Body of pancreas (tissue), 4 donors: ENCODE data around the gene GAB2. TPM values are rescaled to one million over a fixed set of nuclear protein-coding genes. Genes with fewer than 3 reads are reported as not detected.

ENCODE experiments used
- ATAC-seq: fragments of 150-250 bp; one replicate; pipeline ENCODE4 v1.9.1; 2016
- DNase-seq, 4 donors: peaks; one replicate each; pipeline ENCODE4 v3.0.0-alpha.2; 2019
- H3K27ac ChIP-seq, 4 donors: fragments of 200-600 bp; sonication (generic); 1 replicate in 3 of 4; 2 replicates in 1 of 4; pipeline versions ENCODE4 v1.5.1 to v1.6.1; 2016 to 2019; ENCODE audit warnings: mild to moderate bottlenecking in 1 of 4, mixed read lengths in 1 of 4, moderate library complexity in 1 of 4
- H3K27me3 ChIP-seq, 2 donors: fragments of 200-600 bp; sonication (generic); one replicate each; pipeline ENCODE4 v1.6.0; 2016; ENCODE audit warnings: mild to moderate bottlenecking in 1 of 2
- H3K36me3 ChIP-seq, 2 donors: fragments of 200-600 bp; sonication (generic); replicated peaks in 1 of 2; 2 replicates each; pipeline ENCODE4 v1.5.1; 2016; ENCODE audit warnings: low read depth in 2 of 2; ENCODE audit not compliant: insufficient read depth in 1 of 2
- H3K4me1 ChIP-seq: fragments of 200-600 bp; sonication (generic); one replicate; pipeline ENCODE4 v1.6.0; 2016
- H3K4me3 ChIP-seq, 2 donors: fragments of 200-600 bp; sonication (generic); 1 replicate in 1 of 2; 2 replicates in 1 of 2; pipeline ENCODE4 v1.5.1; 2016 to 2019
- H3K9me3 ChIP-seq, 3 donors: fragments of 200-600 bp; sonication (generic); 1 replicate in 2 of 3; 2 replicates in 1 of 3; pipeline ENCODE4 v1.5.1; 2016
- CTCF ChIP-seq, 7 experiments: fragments of 450-650 bp in 4 of 7; fragments of 200-600 bp in 3 of 7; sonication (generic) in 3 of 7; IDR thresholded peaks; one replicate each; pipeline ENCODE4 v1.5.1; 2016 to 2019; ENCODE audit warnings: antibody characterized with exemption in 7 of 7
- POLR2A ChIP-seq, 3 donors: fragments of 450-650 bp; IDR thresholded peaks; one replicate each; pipeline ENCODE4 v1.6.1; 2016; ENCODE audit warnings: antibody characterized with exemption in 3 of 3, mild to moderate bottlenecking in 2 of 3
- WGBS, 2 donors: methylation state at CpG; one replicate each; pipeline ENCODE4 v1.1.5; 2017; 5-methylcytosine and 5-hydroxymethylcytosine counted together
- intact Hi-C: fragments of 100-400 bp; cut with DNase I; formaldehyde crosslinking; loops from one replicate; pipeline ENCODE4 v1.15.1; 2023
- total RNA-seq, 2 donors: library from RNA; depleted of rRNA; stranded (reverse); fragments of >200 nt; gene quantifications; one replicate each; pipeline ENCODE4 v1.1.0, GENCODE V29; 2016

Gene GAB2
- total RNA-seq, 2 donors from 2014 or later, result 6.9 to 16.9 TPM

- peak in 5 of 7 experiments; percentile 26 to 59 (median 52) for TF ChIP-seq CTCF (IDR thresholded peaks at IDR 0.05)
- TF ChIP-seq POLR2A (IDR thresholded peaks at IDR 0.05), result peak; percentile 77 to 84 (median 82)
- DNase-seq (peak; percentile 81 to 87 (median 84)), ATAC-seq (peak; percentile 69)
- no peaks in the 10 kb centered on the region for H3K9me3 ChIP-seq
- H3K27me3 ChIP-seq, result no peaks in the 10 kb centered on the region
- H3K36me3 ChIP-seq, result no peaks in the 10 kb centered on the region
- H3K4me1 ChIP-seq, result peaks cover 32% of the 10 kb centered on the region
- peak overlapping the region; percentile 37 to 62 for H3K4me3 ChIP-seq
- WGBS, 2 donors, result 1% methylated on average over 35 to 38 of the region's 38 CpGs
- H3K27ac ChIP-seq, result peak overlapping the region; percentile 87 to 95 (median 92)
- intact Hi-C loops, result loop anchor here (10.0 kb wide), 1 partner anchor 158 kb away; the partner anchor contains the start of gene NARS2
These were observed 1.1 kb downstream of the GAB2 start for GRCh38 chr11:78416285-78417174.

GRCh38 chr11:78415338-78415737, 2.3 kb downstream of the GAB2 start:
- H3K9me3 ChIP-seq, result no peaks in the 10 kb centered on the region
- WGBS, 2 donors, result 63 to 66% methylated on average over 4 of the region's 4 CpGs
- intact Hi-C loops, result loop anchor here (10.0 kb wide), 1 partner anchor 159 kb away; the partner anchor contains the start of gene NARS2

GRCh38 chr11:78414321-78415051, 3.1 kb downstream of the GAB2 start:
- TF ChIP-seq POLR2A (IDR thresholded peaks at IDR 0.05) (no peak), CTCF (IDR thresholded peaks at IDR 0.05) (peak in 6 of 7 experiments; percentile 39 to 60 (median 46))
- H3K36me3 ChIP-seq, result no peaks in the 10 kb centered on the region
- peaks cover 20% of the 10 kb centered on the region for H3K4me1 ChIP-seq
- ATAC-seq (no peak), DNase-seq (no peak)
- H3K4me3 ChIP-seq, result no peak overlapping the region
- intact Hi-C loops, result loop anchor here (10.0 kb wide), 1 partner anchor 160 kb away; the partner anchor contains the start of gene NARS2
- H3K27ac ChIP-seq, result no peak overlapping the region
- H3K27me3 ChIP-seq, result no peaks in the 10 kb centered on the region
- no peaks in the 10 kb centered on the region for H3K9me3 ChIP-seq
- 76% methylated on average over 14 of the region's 14 CpGs for WGBS, 2 donors

More at GRCh38 chr11:78415338-78415737, 2.3 kb downstream of the GAB2 start:
- no peak for TF ChIP-seq CTCF (IDR thresholded peaks at IDR 0.05)
- no peak for TF ChIP-seq POLR2A (IDR thresholded peaks at IDR 0.05)
- DNase-seq, result no peak
- no peak for ATAC-seq
- Histone ChIP-seq H3K27ac (no peak overlapping the region), H3K36me3 (no peaks in the 10 kb centered on the region), H3K4me3 (no peak overlapping the region), H3K27me3 (no peaks in the 10 kb centered on the region), H3K4me1 (peaks cover 28% of the 10 kb centered on the region)

GRCh38 chr11:78408619-78409018, 9.0 kb downstream of the GAB2 start:
- TF ChIP-seq CTCF (IDR thresholded peaks at IDR 0.05), result no peak
- no peak for TF ChIP-seq POLR2A (IDR thresholded peaks at IDR 0.05)
- Histone ChIP-seq H3K27me3 (no peaks in the 10 kb centered on the region), H3K27ac (no peak overlapping the region), H3K9me3 (no peaks in the 10 kb centered on the region), H3K4me3 (no peak overlapping the region), H3K36me3 (no peaks in the 10 kb centered on the region), H3K4me1 (no peaks in the 10 kb centered on the region)
- intact Hi-C loops, result no loop called here
- no peak for DNase-seq
- no peak for ATAC-seq
- 94 to 97% methylated on average over 3 of the region's 3 CpGs for WGBS, 2 donors
